NCI-H2196 (cell line): Measurements from ENCODE around the gene CTIF.
A peak's percentile ranks its signal among the peaks of the same experiment; 100 is the strongest.

Experiments used
- DNase-seq: peaks from one replicate; lab custom pipeline; 2025; ENCODE audit not compliant: unreplicated experiment; lab: John Stamatoyannopoulos, UW

The CTIF gene

DNA sequence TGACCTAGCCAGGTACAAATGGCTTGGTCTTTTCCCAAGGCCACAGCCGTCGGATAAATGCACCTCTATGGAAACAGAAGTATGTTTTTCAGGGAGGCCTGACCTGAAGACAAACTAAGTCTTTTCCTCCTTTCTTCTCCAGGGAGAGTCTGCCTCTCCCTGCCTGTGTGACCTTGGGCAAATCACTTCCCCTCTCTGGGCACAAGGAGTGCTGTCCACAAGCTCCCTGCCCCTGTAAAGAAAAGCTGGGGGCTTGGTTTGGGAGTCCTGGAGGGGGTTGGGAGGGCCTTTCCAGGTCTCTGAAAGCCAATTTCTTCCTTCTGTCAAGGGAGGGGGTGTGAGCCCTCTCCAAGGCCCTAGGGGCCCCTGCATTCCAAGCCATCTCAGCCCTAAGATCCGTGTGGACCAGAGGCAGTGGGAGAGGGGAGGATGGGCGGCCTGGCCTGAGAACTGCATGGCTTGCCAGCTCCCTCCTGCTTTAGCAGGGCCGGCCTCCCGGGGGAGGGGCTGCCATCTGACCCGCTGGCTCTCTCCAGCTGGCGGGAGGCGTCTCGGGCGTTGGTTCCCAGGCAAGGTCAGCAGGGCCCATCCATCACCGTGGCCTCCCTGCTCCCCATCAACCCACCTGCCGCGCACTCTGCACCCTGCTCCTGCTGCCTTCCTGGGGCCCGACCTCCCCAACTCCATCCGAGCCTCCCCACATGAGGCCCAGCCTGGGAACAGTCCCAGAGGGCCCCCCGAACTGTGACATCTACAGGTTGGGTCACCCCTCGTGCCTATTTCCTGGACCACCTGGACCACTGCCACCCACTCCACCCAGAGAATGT, 350.5 kb downstream of the CTIF start:
- DNase-seq: no peak

DNA sequence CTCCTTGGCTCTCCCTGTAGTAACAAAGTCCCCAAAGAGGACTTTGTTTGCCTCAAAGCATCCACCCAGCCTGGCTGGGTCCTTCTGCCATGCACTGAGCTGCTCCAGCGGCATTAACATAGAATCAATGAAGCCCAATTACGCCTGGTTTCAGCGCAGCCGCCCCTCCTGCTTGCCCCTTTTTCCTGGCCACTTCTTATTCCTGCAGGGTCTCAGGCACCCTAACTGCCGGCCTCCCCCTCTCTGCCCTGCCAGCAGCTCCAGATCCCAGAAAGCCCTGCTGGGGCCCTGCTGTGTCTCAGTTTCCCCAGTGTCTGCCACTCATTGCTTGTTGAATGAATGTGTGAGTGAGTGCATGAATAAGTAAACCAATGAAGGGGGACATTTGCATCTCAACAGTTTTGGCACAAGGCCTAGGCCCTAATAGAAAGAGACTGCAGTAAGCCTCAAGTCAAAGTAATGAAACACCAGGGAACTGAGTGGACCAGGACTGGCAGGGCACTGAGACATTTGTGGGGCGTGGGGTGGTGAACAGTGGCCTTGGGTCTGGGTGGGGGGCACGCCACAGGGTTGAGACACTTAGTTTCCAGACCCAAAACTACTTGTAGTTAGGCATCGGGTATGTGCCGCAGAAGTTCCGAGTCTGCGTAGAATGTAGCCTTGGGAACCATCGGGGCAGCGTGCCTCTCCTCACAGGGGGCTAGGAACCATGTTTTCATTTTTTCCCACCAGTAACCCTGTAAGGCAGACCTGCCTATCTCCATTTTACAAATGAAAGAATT, 351.3 kb downstream of the CTIF start:
- DNase-seq: no peak

DNA sequence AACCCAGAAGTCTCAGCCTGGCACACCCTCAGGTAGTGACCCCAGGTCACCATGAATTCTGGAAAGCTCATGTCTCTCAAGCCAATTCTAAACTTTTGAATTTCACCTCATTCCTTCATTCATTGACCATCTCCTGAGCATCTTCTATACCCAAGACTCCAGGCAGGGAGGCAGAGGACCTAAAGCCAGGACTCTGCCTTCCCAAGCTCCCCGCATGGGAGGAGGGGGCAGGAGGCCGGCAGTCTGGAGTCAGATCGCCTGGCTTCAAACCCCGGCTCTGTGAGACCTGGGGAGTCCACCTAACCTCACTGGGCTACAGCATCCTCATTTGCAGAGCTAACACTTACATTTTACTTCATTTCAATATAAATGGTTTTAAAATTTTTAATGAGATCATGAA, 352.9 kb downstream of the CTIF start:
- no peak for DNase-seq

DNA sequence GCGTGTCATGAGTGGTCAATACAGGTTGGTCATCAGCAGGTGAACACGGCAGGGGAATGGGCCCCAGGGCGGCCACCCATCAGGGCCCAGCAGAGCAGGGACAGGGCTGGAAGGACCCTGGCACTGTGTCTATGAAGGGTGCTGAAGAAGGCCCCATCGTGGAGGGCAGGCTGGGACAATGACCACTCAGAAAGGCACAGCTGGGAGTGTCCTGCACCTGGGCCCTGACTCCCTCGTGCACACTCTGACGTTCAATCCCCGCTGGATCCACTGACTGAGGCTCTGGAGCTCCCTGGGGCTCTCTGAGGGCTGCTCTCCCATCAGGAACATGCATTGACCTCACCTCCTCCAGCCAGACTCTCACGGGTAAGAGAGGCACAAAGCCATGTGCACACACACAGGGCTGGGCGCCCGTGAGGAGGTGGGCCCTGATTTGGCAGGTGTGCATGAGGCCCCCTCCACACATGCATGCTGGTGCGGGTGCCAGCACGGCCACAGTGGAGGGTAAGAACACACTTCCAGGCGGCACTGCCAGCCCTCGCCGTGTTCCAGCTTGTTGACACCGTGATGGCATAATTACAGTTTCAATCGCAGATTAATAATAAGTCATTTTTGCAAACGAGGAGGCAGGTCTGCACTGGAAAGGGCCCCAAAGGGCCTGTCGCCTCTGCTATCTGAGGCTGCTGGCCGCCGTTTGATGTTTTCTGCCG, 353.5 kb downstream of the CTIF start:
- DNase-seq: no peak

DNA sequence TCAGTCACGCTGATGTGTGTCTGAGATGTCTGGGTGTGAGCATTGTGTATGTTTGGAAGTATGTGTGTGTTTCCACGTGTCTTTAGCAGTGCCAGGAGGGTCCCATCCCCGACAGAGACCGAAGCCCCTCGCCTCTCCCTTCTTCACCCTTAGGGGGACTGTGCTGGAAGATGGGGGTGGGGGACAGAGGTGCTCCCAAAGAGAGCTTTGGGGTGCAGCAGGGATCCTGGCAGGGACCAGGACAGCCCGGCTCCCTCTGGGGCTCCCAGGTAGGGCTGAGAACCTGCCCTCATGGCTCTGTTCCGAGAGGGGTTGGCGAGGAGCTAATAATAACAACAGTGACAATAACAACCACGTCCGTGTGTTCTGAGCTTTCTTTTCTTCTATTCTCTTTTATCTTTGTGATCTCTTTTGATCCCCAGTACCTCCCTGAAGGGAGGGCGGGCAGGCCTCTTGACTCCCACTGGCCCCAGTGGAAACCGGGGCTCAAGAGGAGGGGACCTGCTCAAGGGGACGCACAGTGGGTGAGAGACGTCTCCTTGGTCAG, 354.3 kb downstream of the CTIF start:
- DNase-seq: no peak

DNA sequence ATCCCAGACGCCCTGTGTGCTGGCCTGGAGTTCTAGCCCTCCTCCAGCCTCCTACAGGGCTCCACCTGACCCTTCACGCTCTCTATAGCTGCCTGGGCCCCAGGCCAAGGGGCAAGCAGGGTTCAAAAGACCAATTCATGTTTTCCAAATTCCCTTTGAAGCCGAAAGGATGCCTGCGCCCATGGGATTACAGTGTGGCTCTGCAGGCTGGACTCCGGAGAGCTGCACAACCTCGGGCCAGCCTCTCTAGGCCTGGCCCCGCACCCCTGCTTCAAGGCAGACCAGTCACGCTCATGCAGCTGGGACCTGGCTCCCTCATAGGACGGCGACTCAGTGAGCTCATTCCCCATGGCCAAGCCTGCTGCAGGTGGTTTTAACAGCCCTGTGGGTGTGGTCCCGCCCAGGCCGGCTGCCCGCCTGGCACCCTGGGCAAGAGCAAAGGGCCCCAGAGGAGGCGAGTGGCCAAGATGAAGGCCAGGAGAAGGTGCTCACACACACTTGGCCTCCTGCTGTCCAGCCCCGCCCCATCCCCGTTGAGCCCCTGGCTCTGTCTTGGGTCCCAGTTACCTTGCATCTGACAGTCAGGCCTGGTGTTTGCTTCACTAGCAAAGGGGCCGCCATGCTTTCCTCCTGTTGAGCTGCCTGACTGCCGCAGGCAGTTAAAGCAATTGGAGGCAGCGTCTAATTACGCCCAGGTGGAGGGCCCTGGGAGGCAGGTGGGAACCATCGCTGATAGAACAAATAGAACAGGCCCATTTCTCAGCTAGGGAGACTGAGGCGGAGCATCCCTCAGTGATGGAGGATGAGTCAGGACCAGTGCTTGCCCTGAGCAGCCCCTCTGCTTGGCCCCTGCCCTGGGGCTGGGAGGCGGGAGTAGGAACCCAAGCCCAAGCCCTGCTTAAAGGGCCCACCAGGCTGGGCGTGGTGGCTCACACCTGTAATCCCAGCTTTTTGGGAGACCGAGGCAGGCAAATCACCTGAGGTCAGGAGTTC, 355.1 kb downstream of the CTIF start:
- peak; percentile 24 for DNase-seq

DNA sequence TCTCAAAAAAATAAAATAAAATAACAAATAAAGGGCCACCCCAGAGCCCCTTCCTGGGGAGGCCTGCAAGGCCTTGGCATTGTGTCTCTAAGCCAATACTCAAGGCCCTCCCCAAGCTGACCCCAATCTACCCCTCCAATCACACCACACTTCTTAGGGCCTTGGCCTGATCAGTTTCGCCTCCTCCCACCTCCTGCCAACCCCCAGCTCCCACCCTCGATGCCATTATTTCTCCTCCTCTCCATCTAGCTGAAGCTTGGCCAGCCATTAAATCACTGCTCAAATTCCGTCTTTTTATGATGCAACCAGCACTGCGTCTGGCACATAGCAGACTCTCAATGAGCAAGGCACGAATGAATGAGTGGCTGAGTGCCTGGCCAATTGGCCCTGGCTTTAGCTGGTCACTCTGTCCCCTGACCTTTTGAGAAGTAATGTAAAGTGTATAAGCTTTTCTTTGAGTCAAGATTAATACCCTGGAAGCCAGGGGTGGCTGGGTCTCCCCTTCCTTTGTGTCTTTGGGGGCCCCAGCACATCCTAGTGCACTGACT, 356.0 kb downstream of the CTIF start:
- DNase-seq: no peak

DNA sequence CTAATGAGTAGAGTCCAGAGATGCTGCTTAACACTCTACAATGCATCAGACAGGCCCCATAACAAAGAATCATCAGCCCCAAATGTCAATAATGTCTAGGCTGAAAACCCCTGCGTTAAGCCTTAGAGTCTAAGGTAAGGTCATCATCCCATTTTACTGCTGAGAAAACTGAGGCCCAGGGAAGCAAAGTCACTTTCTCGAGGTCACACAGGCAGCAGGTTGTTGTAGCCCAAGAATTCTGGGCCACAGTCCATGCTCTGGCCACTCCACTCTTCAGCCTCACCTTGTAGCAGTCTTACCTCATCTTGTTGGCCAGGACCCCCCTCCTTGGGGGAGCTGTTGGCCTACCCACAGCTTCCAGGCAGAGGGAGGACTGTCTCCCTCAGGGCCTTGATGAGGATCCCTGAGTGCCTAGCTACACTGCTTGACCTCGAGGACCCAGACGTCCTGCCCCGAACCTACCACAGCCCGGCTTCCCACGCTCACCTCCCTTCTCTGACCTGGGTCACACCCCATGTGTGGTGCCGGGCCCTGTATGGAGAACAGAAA, 357.6 kb downstream of the CTIF start:
- no peak for DNase-seq

DNA sequence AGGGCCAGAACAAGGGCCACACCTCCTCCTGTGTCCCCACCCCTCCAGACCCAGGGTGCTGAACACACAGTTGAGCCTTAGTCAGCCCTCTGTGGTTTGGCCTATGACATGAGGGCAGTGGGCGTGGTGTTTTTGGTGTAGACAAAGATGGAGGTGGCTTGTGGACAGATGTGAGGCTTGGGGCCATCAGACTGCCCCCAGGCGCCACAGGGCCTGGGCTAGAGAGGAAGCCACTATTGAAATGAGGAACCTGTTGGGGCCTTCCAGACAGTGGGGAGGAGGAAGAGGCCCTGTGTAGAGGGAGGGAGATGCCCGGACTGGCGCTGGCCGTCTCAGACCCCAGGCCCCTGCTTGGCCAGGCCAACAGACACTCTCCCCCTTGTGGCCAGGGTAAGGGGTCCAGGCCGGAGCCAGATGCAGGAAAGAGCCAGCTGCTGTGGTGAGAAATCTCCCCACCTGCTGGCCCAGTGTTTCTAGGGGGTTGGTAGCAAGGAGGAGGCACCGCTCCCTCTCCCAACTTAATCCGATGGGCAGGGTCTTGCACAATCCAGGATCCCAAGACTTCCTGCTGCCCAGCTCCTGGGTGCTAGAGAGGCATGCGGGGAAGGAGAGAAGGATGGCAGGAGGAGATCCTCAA, 358.2 kb downstream of the CTIF start:
- no peak for DNase-seq

DNA sequence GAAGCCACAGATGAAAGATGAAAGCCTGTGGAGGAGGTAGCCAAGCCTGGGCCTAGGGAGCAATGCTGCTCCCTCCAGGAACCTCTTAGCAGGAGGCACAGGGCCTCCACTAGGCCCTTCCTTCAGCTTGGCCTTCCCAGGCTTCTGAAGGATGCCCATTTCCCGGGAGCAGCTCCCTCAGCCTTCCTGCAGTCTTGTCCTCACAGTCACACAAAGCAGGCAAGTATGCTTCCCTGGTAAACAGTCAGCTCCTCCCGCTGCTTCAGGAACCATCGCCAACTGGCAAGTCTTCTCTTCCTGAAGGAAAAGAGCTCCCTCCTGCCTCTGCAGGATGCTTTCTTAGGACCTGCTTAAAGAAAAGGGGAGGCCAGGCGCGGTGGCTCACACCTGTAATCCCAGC, 358.7 kb downstream of the CTIF start:
- no peak for DNase-seq

DNA sequence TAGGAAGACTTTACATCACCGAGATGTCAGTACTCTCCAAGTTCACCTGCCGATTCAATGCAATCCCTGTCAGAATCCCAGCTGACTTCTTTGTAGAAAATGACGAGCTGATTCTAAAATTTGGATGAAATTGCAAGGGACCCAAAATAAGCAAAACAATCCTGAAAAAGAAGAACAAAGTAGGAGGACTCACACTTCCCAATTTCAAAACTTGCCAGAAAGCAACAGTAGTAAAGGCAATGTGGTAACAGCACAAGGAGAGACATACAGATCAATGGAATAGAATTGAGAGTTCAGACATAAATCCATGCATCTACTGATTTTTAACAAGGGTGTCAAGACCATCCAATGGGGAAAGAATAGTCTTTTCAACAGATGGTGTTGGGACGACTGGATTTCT, 359.7 kb downstream of the CTIF start:
- no peak for DNase-seq

DNA sequence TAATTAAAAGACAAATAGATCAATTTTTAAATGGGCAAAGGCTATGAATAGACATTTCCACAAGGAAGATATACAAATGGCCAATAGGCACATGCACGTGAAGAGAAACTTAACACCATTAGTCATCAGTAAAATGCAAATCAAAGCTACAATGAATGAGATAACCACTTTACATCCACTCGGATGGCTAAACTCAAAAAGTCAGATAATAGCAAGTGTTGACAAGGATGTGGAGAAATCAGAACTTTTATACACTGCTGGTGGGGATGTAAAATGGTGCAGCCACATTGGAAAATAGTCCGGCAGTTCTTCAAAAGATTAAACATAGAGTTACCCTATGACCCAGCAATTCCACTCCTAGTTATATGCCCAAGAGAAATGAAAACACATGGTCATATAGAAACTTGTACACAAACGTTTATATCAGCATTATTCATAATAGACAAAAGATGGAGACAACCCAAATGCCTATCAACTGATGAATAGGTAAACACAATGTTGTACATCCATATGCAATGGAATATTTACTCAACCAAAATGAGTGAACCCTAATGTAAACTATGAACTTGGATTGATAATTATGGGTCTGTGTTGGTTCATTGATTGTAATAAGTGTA, 360.8 kb downstream of the CTIF start:
- DNase-seq: no peak

DNA sequence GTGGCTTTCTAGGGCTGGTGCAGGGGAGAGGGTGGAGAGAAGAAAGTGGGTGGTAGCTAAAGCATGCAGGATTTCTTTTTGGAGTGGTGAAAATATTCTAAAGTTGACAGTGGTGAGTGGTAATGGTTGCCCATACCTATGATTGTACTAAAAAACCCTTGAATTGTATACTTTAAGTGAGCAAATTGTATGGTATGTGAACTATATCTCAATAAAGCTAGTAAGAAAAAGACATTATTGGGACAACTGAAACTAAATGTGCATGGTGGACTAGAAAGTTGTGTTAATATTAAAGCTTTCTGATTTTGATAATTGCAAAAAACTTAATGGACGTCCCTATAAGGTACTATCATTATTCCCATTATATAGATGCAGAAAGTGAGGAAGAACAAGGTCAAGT, 361.6 kb downstream of the CTIF start:
- DNase-seq: no peak

DNA sequence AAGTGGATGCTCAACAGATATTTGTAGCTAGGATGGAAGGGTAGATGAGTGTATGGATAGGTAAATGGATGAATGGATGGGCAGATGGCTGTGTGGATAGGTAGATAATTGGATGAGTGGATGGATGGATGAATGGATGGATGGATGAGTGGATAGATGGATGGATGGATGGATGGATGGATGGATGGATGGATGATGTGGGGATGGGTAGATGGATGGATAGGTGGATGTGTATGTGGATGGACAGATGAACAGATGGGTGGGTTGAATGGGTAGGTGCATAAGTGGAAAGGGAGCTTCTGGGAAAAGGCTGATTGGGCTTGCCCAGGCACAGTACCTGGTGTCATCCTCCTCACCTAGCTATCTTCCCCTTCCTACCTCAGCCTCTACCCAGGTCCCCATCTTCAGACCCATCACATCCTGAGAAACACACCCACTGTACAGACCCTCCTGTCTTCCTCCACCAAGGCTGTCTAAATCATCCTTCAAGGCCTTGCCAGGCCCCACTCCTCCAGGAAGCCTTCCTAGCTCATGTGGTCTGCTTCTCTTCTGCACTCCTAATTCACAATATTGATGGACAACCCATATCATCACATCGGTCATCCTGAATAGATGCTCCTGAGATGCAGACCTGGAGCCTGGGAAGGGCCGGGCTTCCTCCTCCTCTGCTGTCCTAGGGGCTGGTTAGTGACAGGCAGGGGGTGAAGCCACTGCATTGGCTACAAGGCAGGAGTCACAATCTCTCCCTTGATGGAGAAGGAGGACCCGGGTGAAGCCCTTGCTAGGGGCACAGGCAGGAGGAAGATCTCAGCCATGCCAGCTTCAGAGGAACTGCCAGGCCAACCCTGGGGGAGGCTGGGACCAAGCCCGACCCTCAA, 362.6 kb downstream of the CTIF start:
- DNase-seq: no peak

DNA sequence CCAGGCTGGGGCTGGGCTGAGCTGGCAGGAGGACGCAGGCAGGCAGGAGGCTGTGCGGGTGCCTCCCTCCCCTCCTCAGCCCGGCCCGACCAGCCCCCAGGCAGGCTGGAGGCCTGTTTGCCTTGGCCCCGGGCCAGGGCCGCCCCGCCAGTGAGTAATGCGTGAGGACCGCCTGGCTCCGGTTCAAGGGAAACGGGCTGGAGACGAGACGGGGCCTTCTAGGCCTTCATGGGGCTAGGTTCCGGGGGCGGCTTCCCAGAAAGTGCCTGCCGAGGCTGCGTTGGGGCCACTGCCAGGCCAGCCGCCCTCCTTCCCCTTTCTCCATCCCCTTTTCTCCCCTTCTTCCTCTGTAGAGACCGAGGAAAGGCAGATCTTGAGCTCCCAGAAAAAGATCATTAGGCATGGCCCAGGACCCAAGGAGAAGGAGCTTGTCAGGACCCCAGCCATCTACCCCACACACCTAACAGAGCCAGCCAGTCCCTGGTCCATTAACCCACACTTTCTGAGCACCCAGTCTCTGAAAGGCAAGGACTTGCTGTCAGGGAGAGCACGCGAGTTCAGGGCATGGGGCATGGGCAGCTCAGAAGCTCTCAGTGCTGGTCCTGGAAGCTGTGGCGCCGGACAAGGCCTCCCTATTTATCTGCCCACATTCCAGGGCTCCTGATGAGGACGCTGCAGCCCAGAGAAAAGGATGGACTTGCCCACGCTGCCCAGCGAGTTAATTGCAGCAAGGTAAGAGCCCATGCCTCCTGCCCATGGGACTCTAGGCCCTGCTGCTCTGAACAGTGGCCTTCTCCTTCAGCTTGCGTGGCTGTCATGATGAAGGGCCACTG, 363.4 kb downstream of the CTIF start:
- DNase-seq: peak; percentile 82

DNA sequence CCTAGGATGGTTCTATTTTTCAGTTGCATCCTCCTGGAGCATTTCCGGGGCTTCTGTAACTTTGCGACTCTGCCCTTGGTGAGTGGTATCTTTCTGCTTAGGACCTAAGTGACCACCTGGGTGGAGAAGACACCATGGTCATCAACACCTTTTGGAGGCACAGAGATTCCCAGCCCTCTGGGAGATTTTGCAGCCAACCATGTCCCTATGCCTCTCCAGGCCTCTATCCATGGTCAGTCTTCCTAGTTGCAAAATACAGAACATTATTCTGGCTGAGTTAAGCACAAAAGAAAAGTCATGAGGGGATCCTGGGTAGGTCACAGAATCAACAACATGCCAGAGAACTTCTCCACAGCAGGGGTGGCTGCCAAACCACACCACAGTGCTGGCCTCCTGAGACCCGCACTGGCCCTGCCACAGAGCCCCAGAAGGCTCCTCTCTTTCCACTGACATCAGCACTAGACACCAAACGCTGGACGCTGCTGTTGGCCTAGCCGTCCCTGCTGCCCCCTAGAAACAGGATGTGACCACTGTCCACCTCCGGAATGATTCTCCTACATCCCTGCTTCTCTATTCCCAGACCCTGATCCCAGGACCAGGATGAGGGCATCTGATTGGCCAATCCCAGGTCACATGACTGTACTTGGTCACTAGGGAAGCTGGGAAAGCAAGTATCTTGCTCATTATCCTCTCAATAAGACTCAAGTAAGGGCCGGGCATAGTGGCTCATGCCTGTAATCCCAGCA, 364.2 kb downstream of the CTIF start:
- DNase-seq: no peak
